Measurements from ENCODE around the gene FUBP3.

FUBP3 gene

DNA sequence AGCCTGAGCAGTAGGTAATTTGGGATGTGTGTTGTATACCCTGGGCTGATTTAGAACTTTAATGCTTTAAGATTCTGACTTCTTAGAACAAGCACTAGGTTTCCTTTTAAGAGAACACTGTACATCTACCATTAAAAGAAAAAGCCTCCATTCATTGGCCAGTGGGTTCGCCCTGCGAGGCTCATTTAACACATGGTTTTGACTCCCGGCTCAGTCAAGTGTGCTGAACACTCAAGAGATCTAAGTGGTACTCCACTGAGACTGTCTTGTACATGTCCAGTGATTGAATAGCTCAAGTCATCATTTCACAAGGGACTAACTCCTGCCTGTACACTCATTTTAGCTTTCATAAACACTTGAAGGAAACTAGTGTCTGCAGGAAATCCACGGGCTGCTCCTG is 3.9 kb downstream of the FUBP3 start:
- Mint-ChIP-seq H3K36me3 (peaks cover 10% of the 10 kb centered on the region), H3K27ac (no peak overlapping the region), H3K9me3 (no peaks in the 10 kb centered on the region), H3K4me3 (no peak overlapping the region), H3K4me1 (peaks cover 42% of the 10 kb centered on the region)
- no peak for ATAC-seq
- no peak for DNase-seq (ENCODE audit: low spot score in 2 of 2)

DNA sequence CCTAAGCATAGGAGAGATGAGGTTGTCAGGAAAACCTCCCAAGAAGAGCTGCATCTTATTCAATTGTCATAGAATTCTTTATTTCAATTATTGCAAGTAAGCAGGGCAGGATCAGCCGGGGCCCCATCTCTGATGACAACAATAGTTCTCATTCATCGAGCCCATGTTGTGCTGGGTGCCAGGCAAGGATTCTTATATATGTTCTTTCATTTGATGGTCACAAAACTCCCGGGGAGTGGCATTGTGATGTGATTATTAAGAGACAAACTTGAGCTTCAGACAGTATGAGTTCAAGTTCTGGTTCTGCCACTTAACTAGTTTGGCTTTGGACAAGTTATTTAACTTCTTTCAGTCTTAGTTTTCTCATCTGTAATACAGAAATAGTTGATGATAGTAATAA is 8.5 kb downstream of the FUBP3 start:
- Mint-ChIP-seq H3K36me3 (peaks cover 11% of the 10 kb centered on the region), H3K4me3 (no peak overlapping the region), H3K9me3 (no peaks in the 10 kb centered on the region), H3K4me1 (peaks cover 24% of the 10 kb centered on the region), H3K27ac (no peak overlapping the region)
- no peak for ATAC-seq
- no peak for DNase-seq (ENCODE audit: low spot score in 2 of 2)

DNA sequence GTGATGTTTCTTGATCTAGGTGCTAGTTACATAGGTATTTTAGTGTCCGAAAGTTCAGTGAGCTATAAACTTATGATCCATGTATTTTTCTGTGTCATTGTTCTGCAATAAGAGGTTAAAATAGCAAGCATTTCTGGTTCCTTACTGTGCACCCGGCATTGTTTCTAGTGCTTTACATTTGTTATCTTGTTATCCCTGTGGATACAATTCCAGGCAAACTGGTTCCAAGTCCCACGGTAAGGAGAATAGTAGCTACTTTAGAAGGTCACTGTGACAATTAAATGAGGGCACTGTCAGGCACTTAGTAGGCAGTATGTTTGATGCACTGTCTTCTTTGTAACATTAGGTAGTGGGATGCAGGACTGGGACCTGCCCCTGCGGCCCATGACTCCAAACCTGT is 9.0 kb downstream of the FUBP3 start:
- no peak for ATAC-seq
- Mint-ChIP-seq H3K4me1 (peaks cover 24% of the 10 kb centered on the region), H3K4me3 (no peak overlapping the region), H3K27ac (no peak overlapping the region), H3K9me3 (no peaks in the 10 kb centered on the region), H3K36me3 (peaks cover 11% of the 10 kb centered on the region)
- DNase-seq (ENCODE audit: low spot score in 2 of 2) = no peak

DNA sequence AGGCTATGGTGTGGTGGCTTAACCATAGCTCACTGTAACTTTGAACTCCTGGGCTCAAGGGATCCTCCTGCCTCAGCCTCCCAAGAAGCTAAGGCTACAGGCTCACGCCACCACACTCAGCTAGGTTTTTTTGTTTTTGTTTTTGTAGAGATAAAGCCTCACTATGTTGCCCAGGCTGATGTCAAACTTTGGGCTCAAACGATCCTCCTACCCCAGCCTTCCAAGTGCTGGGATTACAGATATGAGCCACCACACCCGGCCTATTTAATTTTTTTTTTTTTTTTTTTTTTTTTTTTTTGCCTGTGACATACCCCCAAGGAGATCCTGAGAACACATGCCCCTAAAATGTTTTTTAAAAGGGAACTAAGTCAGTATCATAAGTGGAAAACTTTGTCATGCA is 10.4 kb downstream of the FUBP3 start:
- H3K4me3 Mint-ChIP-seq = no peak overlapping the region
- no peaks in the 10 kb centered on the region for H3K9me3 Mint-ChIP-seq
- H3K4me1 Mint-ChIP-seq = peaks cover 24% of the 10 kb centered on the region
- H3K36me3 Mint-ChIP-seq = peaks cover 22% of the 10 kb centered on the region
- no peak for ATAC-seq
- no peak overlapping the region for H3K27ac Mint-ChIP-seq
- DNase-seq (ENCODE audit: low spot score in 2 of 2) = no peak

- no peak for DNase-seq (ENCODE audit: low spot score in 2 of 2)
- H3K4me3 Mint-ChIP-seq = no peak overlapping the region
- no peaks in the 10 kb centered on the region for H3K9me3 Mint-ChIP-seq
- peaks cover 21% of the 10 kb centered on the region for H3K4me1 Mint-ChIP-seq
- no peak overlapping the region for H3K27ac Mint-ChIP-seq
- ATAC-seq = no peak
- peaks cover 28% of the 10 kb centered on the region for H3K36me3 Mint-ChIP-seq
Observed at GRCh38 chr9:130590305-130590704, 10.9 kb downstream of the FUBP3 start.

GRCh38 chr9:130593020-130593419 is 13.6 kb downstream of the FUBP3 start:
- ATAC-seq (no peak), DNase-seq (ENCODE audit: low spot score in 2 of 2) (no peak)
- Mint-ChIP-seq H3K27ac (no peak overlapping the region), H3K9me3 (no peaks in the 10 kb centered on the region), H3K36me3 (peaks cover 54% of the 10 kb centered on the region), H3K4me3 (no peak overlapping the region), H3K4me1 (peaks cover 12% of the 10 kb centered on the region)

GRCh38 chr9:130597228-130597627 is 17.9 kb downstream of the FUBP3 start:
- H3K36me3 Mint-ChIP-seq = peaks cover 70% of the 10 kb centered on the region
- no peak overlapping the region for H3K27ac Mint-ChIP-seq
- H3K4me3 Mint-ChIP-seq = no peak overlapping the region
- peaks cover 6% of the 10 kb centered on the region for H3K4me1 Mint-ChIP-seq
- ATAC-seq (no peak), DNase-seq (ENCODE audit: low spot score in 2 of 2) (no peak)
- H3K9me3 Mint-ChIP-seq = no peaks in the 10 kb centered on the region

DNA sequence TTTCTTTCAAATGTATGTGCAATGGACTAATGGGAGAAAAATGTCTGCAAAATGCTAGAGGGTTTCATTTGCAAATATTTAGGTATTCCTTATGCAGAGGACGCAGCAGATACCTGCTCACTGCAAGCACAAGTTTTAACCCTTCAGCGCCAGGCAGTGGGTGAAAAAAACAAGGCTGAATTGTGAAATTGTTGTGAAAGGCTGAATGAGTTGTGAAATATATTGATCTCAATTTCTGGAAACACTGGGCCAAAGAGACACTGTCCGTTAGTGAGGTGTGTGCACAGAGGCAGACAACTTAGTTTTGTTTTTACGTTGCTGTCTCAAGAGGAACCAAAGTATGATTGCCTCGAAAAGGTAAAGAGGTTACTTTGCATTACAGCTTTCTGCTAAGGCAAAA is 18.8 kb downstream of the FUBP3 start:
- no peak overlapping the region for H3K4me3 Mint-ChIP-seq
- DNase-seq (ENCODE audit: low spot score in 2 of 2) (no peak), ATAC-seq (no peak)
- peaks cover 5% of the 10 kb centered on the region for H3K4me1 Mint-ChIP-seq
- peaks cover 78% of the 10 kb centered on the region for H3K36me3 Mint-ChIP-seq
- H3K27ac Mint-ChIP-seq = no peak overlapping the region
- no peaks in the 10 kb centered on the region for H3K9me3 Mint-ChIP-seq

DNA sequence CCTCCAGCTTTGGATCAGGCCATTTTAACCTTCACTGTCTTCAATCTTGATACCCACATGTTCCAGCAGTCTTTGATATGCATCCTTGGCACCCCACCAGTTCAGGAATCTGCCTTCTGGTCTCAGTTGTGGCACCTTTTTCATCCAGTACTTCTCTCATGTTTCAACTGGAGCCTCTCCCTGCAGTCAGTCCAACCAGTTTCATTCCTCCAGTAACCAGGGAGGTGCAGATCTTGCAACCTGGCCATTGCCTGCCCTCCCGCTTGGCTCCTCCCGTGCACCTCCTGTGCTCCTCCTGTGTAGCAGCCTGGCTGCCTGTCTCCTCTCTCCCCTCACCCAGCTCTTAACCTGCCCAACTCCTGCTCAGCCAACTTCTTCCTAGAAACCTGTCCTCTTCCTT is 20.2 kb downstream of the FUBP3 start:
- H3K4me3 Mint-ChIP-seq = no peak overlapping the region
- no peak for ATAC-seq
- H3K9me3 Mint-ChIP-seq = no peaks in the 10 kb centered on the region
- no peak for DNase-seq (ENCODE audit: low spot score in 2 of 2)
- H3K4me1 Mint-ChIP-seq = peaks cover 9% of the 10 kb centered on the region
- H3K27ac Mint-ChIP-seq = peak overlapping the region; percentile 18
- peaks cover 73% of the 10 kb centered on the region for H3K36me3 Mint-ChIP-seq

DNA sequence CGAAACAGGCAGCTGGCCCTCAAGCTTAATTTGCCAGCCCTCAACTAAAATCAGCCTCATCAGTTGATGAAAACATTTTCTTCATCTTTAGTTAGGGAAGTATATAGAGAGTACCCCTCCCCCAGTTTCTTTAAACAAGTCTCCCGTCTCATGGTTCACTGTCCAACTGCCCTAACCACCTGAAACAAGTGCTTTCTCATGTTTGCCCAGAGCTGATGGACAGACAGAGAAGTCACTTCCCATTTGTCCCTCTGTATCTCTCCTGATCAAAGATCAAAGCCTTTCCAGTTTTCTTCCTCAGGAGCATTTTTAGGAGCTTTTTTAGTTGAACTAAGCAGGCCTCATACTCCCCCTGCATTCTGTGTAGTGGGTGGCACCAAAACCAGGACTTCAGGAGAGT is 21.7 kb downstream of the FUBP3 start:
- Mint-ChIP-seq H3K27ac (no peak overlapping the region), H3K9me3 (no peaks in the 10 kb centered on the region), H3K36me3 (peaks cover 63% of the 10 kb centered on the region), H3K4me1 (peaks cover 14% of the 10 kb centered on the region), H3K4me3 (no peak overlapping the region)
- no peak for DNase-seq (ENCODE audit: low spot score in 2 of 2)
- no peak for ATAC-seq

DNA sequence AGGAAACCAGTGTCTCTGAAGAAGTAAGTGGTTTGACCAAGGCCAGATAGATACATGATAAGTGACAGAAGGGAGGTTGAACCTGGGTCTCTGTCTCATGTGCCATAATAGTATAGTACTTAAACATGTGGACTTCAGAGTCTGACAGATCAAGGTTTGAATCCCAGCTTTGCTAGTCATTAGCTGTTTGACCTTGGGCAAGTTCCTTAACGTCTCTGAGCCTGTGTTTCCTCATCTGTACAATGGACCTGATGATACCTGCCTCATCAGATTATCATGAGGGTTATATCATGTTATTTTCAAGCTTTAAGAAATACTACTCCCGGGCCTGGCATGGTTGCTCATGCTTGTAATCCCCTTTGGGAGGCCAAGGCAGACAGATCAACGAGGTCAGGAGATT is 24.9 kb downstream of the FUBP3 start:
- Mint-ChIP-seq H3K36me3 (peaks cover 43% of the 10 kb centered on the region), H3K9me3 (no peaks in the 10 kb centered on the region), H3K4me1 (peaks cover 14% of the 10 kb centered on the region), H3K4me3 (no peak overlapping the region), H3K27ac (no peak overlapping the region)
- no peak for DNase-seq (ENCODE audit: low spot score in 2 of 2)
- ATAC-seq = no peak

- Mint-ChIP-seq H3K27ac (no peak overlapping the region), H3K4me3 (no peak overlapping the region), H3K9me3 (no peaks in the 10 kb centered on the region), H3K4me1 (peaks cover 14% of the 10 kb centered on the region), H3K36me3 (peaks cover 53% of the 10 kb centered on the region)
- ATAC-seq = no peak
- no peak for DNase-seq (ENCODE audit: low spot score in 2 of 2)
Observed at GRCh38 chr9:130606887-130607600, 27.7 kb downstream of the FUBP3 start.

GRCh38 chr9:130607640-130608420 is 28.5 kb downstream of the FUBP3 start:
- ATAC-seq = no peak
- peaks cover 54% of the 10 kb centered on the region for H3K36me3 Mint-ChIP-seq
- no peak overlapping the region for H3K27ac Mint-ChIP-seq
- no peaks in the 10 kb centered on the region for H3K9me3 Mint-ChIP-seq
- H3K4me3 Mint-ChIP-seq = no peak overlapping the region
- peaks cover 9% of the 10 kb centered on the region for H3K4me1 Mint-ChIP-seq
- no peak for DNase-seq (ENCODE audit: low spot score in 2 of 2)

- Mint-ChIP-seq H3K4me1 (peaks cover 9% of the 10 kb centered on the region), H3K27ac (no peak overlapping the region), H3K36me3 (peaks cover 60% of the 10 kb centered on the region), H3K4me3 (no peak overlapping the region), H3K9me3 (no peaks in the 10 kb centered on the region)
- ATAC-seq (no peak), DNase-seq (ENCODE audit: low spot score in 2 of 2) (no peak)
Observed at GRCh38 chr9:130608554-130609134, 29.3 kb downstream of the FUBP3 start.

GRCh38 chr9:130609163-130609562 is 29.8 kb downstream of the FUBP3 start:
- Mint-ChIP-seq H3K27ac (no peak overlapping the region), H3K36me3 (peaks cover 60% of the 10 kb centered on the region)
- no peak for ATAC-seq

More at GRCh38 chr9:130609163-130609562, 29.8 kb downstream of the FUBP3 start:
- peaks cover 5% of the 10 kb centered on the region for H3K4me1 Mint-ChIP-seq
- no peak for DNase-seq (ENCODE audit: low spot score in 2 of 2)
- H3K4me3 Mint-ChIP-seq = no peak overlapping the region
- no peaks in the 10 kb centered on the region for H3K9me3 Mint-ChIP-seq

Data from stimulated activated effector memory CD8-positive, alpha-beta T cell treated with anti-CD3 and anti-CD28 coated beads, Interleukin-12 subunit alpha, Interleukin-12 subunit beta, amount 100 ng/mL, for 72 hours (primary cell).